Colonic mucosa (tissue), 4 donors: Measurements from ENCODE around the gene NRARP. TPM values are rescaled to one million over a fixed set of nuclear protein-coding genes. Genes with fewer than 3 reads are reported as not detected.

ENCODE experiments used
- DNase-seq: peaks from one replicate; pipeline ENCODE4 v3.0.0-alpha.2; 2020
- H3K27ac ChIP-seq: fragments of 200-600 bp; one replicate; pipeline ENCODE4 v1.8.0; 2021
- H3K27me3 ChIP-seq: fragments of 200-600 bp; one replicate; pipeline ENCODE4 v1.8.0; 2021
- H3K36me3 ChIP-seq: fragments of 200-600 bp; one replicate; pipeline ENCODE4 v1.8.0; 2021
- H3K4me1 ChIP-seq: fragments of 200-600 bp; one replicate; pipeline ENCODE4 v1.8.0; 2021; ENCODE audit warnings: mild to moderate bottlenecking
- H3K4me3 ChIP-seq: fragments of 200-600 bp; one replicate; pipeline ENCODE4 v1.8.0; 2021
- H3K9ac ChIP-seq, 2 donors: one replicate each; pipeline ENCODE4 v1.7.0; 2013; ENCODE audit warnings: control low read depth in 2 of 2, low read depth in 2 of 2, low read length in 2 of 2
- H3K9me3 ChIP-seq: fragments of 200-600 bp; one replicate; pipeline ENCODE4 v1.8.0; 2021
- intact Hi-C: fragments of 100-400 bp; cut with DNase I; formaldehyde crosslinking; loops from one replicate; pipeline ENCODE4 v1.14.1; 2022
- total RNA-seq, 2 donors: library from RNA; stranded (reverse); fragmentation: NEBNext Ultra II Directional in 1 of 2; extraction: Animal tissue kit (Norgen Biotek cat#: 25700) in 1 of 2; gene quantifications; one replicate each; pipeline ENCODE4 v1.2.1, GENCODE V29; 2021
- TF ChIP-seq, protein P1 (sequence below): fragments of 200-600 bp; IDR thresholded peaks from one replicate; pipeline ENCODE4 v1.8.0; 2022; ENCODE audit warnings: antibody characterized with exemption, mild to moderate bottlenecking
- donor health status: healthy.
- donor health status: DM: no; HTN: no; CAD: no.
- donor health status: DM: no; HTN: no; CAD: no.

Gene NRARP
- total RNA-seq, 2 donors from 2014 or later = 120 to 178 TPM

DNA sequence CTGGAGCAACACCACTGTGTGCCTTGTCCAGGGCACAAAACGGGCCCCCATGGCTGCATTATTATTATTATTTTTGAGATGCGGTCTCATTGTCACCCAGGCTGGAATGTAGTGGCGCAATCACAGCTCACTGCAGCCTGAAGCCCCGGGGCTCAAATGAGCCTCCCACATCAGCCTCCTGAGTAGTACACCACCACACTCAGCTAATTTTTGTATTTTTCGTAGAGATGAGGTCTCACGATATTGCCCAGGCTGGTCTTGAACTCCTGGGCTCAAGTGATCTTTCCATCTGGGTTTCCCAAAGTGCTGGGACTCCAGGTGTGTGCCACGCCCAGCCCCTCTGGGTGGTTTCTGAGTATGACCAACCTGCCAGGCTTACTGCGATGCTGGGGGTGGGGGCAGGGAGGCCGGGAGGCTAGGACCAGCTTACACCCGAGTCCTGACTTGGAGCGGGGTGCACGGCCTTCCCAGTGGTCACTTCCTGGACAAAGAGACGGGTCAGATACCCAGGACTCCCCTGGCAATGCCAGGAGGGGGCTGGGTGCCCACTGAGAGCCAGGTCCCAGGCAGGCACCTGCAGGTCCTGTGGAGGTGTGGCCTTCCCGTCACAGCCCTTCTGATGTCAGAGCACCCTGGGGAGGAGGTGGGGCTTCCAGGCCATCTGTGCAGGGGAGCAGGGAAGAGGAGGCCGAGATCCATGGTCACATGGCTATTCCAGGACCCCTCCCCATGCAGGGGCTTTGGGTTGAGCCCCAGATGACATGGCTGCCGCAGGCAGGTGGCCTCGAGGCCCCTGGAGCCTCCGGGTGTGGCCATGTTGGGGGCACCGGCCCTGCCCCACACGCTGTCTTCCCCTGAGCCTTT, 8.3 kb upstream of the NRARP start:
- Histone ChIP-seq H3K4me3 (no peak overlapping the region), H3K36me3 (no peaks in the 10 kb centered on the region), H3K27me3 (no peaks in the 10 kb centered on the region), H3K27ac (peak overlapping the region; percentile 90), H3K4me1 (peaks cover 26% of the 10 kb centered on the region), H3K9ac (peak overlapping the region in 1 of 2 donors; percentile 75), H3K9me3 (no peaks in the 10 kb centered on the region)
- peak; percentile 82 for DNase-seq
- intact Hi-C loops = no loop called here
- TF ChIP-seq, protein P1, sequence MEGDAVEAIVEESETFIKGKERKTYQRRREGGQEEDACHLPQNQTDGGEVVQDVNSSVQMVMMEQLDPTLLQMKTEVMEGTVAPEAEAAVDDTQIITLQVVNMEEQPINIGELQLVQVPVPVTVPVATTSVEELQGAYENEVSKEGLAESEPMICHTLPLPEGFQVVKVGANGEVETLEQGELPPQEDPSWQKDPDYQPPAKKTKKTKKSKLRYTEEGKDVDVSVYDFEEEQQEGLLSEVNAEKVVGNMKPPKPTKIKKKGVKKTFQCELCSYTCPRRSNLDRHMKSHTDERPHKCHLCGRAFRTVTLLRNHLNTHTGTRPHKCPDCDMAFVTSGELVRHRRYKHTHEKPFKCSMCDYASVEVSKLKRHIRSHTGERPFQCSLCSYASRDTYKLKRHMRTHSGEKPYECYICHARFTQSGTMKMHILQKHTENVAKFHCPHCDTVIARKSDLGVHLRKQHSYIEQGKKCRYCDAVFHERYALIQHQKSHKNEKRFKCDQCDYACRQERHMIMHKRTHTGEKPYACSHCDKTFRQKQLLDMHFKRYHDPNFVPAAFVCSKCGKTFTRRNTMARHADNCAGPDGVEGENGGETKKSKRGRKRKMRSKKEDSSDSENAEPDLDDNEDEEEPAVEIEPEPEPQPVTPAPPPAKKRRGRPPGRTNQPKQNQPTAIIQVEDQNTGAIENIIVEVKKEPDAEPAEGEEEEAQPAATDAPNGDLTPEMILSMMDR = no peak

DNA sequence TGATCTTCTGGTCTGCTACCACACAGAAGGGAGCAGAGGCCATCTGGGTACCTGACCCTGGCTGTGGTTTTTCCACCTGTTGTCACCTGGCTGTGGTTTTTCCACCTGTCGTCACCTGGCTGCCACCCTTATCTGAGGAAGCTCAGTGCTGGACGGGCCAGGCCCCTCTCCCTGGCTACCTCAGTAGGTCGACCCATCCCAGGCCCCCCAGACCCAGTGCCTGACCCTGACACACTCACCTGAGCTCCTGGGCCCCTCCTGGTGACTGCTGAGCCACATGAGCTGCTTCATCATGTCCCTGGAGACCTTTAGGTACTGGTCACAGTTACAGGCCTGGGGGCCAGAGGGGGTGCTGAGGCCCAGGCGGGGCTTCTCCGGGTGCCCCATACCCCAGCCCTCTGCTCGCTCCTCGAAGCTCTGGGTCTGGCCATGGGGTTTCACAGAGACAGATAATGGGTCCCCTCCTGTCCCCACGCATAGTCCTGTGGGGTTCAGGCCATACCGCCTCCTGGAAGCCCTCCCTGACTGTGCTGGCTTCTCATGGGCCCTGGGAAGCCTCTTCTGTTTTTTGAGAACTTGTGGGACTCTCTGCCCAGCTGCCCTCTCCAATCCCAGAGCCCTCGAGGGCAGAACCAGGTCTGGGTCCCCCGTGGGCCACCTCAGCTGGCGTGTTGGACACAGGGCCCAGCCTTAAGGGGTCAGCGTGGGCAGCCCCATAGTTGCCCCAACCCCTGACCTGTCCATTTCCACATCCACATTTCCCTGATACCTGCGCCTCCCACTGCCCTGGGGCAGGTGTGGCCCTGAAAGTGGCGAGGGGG, 7.5 kb upstream of the NRARP start:
- TF ChIP-seq, protein P1 = no peak
- H3K36me3 ChIP-seq = no peaks in the 10 kb centered on the region
- peak overlapping the region in 1 of 2 donors; percentile 19 for H3K9ac ChIP-seq
- no peaks in the 10 kb centered on the region for H3K9me3 ChIP-seq
- peaks cover 32% of the 10 kb centered on the region for H3K4me1 ChIP-seq
- H3K4me3 ChIP-seq = no peak overlapping the region
- intact Hi-C loops = no loop called here
- no peak for DNase-seq
- H3K27ac ChIP-seq = no peak overlapping the region
- no peaks in the 10 kb centered on the region for H3K27me3 ChIP-seq

DNA sequence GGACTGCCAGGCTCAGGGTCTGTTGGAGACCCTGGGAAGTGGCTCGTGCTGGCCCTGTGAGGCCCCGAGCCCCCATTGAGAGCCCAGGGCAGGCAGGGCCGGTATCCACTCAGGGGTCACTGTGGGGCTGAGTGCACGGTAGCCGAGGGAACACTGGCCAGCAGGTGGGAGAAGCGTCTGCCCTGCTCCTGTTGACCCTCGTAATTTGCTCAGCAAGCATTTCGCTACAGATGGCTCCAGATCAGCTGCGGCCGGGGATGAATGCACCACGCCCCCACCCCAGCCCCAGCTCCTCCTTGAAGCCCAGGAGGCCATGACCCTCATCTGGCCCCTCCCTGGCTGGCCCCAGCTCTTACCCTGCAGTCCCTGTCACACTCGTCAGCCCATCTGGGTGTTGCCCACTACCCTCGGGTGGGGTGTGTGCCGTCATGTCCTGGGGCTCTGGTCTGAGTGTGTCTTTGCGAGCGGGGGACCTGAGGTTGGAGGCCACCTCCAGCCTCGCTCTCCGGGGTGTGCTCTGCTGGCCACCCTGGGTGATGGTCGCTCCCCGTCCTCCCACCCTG, 6.1 kb upstream of the NRARP start:
- no peaks in the 10 kb centered on the region for H3K27me3 ChIP-seq
- H3K27ac ChIP-seq = no peak overlapping the region
- peak overlapping the region in 1 of 2 donors; percentile 46 for H3K9ac ChIP-seq
- TF ChIP-seq, protein P1 = no peak
- no peaks in the 10 kb centered on the region for H3K36me3 ChIP-seq
- DNase-seq = no peak
- intact Hi-C loops = no loop called here
- no peaks in the 10 kb centered on the region for H3K9me3 ChIP-seq
- peaks cover 46% of the 10 kb centered on the region for H3K4me1 ChIP-seq
- no peak overlapping the region for H3K4me3 ChIP-seq

DNA sequence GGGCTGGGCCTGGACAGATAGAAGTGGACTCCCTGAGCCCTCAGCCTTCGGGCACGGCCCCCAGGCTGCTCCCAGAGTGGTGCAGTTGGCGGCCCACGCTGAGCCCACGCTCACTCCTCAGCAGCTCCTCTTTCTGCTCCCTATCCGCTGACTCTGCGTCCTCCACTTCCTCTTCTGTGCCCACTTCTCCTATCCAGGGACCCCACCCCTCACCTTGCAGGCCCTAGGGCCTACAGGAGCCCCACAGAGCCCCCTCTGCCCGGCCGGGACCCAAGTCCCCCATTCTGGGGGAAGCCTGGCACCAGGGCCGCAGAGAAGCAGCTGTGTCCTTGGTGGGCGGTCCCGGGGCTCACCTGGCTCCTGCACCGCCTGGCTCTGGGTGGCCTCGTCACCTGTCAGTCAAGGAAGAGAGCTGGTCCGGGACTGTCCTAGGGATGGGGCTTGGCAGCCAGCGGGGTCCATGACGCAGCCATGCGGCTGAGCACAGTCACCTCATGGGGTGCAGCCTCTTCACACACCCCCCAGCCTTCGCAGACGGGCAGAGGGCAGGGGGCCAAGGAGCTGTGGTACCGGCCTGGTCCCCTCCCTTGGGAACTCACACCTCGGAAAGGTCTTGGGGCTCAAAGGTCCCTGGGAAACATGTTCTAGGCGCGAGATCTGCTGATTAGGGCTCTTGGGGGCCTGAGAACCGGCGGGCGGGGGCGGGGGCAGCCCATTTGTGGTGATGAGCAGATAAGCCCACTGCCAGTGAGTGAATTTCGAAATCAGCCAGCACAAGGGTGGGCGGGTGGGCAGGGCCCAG, 5.4 kb upstream of the NRARP start:
- no peaks in the 10 kb centered on the region for H3K27me3 ChIP-seq
- peaks cover 46% of the 10 kb centered on the region for H3K4me1 ChIP-seq
- H3K9ac ChIP-seq = peak overlapping the region; percentile 64 to 96
- H3K4me3 ChIP-seq = peak overlapping the region; percentile 25
- TF ChIP-seq, protein P1 = no peak
- no peaks in the 10 kb centered on the region for H3K36me3 ChIP-seq
- intact Hi-C loops = no loop called here
- peak; percentile 88 for DNase-seq
- peak overlapping the region; percentile 98 for H3K27ac ChIP-seq
- no peaks in the 10 kb centered on the region for H3K9me3 ChIP-seq

GRCh38 chr9:137306850-137307254, 4.8 kb upstream of the NRARP start:
- DNase-seq = peak; percentile 51
- intact Hi-C loops = no loop called here
- H3K4me3 ChIP-seq = peak overlapping the region; percentile 25
- H3K9ac ChIP-seq = peak overlapping the region; percentile 64 to 96
- no peaks in the 10 kb centered on the region for H3K36me3 ChIP-seq
- peak overlapping the region; percentile 98 for H3K27ac ChIP-seq
- TF ChIP-seq, protein P1 = no peak
- H3K9me3 ChIP-seq = no peaks in the 10 kb centered on the region
- H3K27me3 ChIP-seq = no peaks in the 10 kb centered on the region
- peaks cover 46% of the 10 kb centered on the region for H3K4me1 ChIP-seq
